Measurements from ENCODE around the gene PDGFA.

- TF ChIP-seq, protein P1, sequence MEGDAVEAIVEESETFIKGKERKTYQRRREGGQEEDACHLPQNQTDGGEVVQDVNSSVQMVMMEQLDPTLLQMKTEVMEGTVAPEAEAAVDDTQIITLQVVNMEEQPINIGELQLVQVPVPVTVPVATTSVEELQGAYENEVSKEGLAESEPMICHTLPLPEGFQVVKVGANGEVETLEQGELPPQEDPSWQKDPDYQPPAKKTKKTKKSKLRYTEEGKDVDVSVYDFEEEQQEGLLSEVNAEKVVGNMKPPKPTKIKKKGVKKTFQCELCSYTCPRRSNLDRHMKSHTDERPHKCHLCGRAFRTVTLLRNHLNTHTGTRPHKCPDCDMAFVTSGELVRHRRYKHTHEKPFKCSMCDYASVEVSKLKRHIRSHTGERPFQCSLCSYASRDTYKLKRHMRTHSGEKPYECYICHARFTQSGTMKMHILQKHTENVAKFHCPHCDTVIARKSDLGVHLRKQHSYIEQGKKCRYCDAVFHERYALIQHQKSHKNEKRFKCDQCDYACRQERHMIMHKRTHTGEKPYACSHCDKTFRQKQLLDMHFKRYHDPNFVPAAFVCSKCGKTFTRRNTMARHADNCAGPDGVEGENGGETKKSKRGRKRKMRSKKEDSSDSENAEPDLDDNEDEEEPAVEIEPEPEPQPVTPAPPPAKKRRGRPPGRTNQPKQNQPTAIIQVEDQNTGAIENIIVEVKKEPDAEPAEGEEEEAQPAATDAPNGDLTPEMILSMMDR (conservative IDR thresholded peaks at IDR 0.05; ENCODE audit: low read depth in 2 of 2): no peak
- no peak for TF ChIP-seq CREB1 (CRISPR knock-in tag; IDR thresholded peaks at IDR 0.05; ENCODE audit: low read depth)
- no peak for TF ChIP-seq EZH2phosphoT487 (IDR thresholded peaks at IDR 0.05; ENCODE audit: unreplicated experiment)
- TF ChIP-seq ZNF114 (CRISPR knock-in tag; IDR thresholded peaks at IDR 0.05): no peak
- TF ChIP-seq, protein P2, sequence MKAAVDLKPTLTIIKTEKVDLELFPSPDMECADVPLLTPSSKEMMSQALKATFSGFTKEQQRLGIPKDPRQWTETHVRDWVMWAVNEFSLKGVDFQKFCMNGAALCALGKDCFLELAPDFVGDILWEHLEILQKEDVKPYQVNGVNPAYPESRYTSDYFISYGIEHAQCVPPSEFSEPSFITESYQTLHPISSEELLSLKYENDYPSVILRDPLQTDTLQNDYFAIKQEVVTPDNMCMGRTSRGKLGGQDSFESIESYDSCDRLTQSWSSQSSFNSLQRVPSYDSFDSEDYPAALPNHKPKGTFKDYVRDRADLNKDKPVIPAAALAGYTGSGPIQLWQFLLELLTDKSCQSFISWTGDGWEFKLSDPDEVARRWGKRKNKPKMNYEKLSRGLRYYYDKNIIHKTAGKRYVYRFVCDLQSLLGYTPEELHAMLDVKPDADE (IDR thresholded peaks at IDR 0.05): no peak
- no peak for TF ChIP-seq EZH2 (IDR thresholded peaks at IDR 0.05; ENCODE audit: low read depth, unreplicated experiment)
- TF ChIP-seq JUNB (IDR thresholded peaks at IDR 0.05; ENCODE audit: unreplicated experiment): no peak
- TF ChIP-seq REST (IDR thresholded peaks at IDR 0.05; ENCODE audit: unreplicated experiment): no peak
- TF ChIP-seq ZNF331 (CRISPR knock-in tag; IDR thresholded peaks at IDR 0.05; ENCODE audit: low read depth): no peak
- TF ChIP-seq NANOG (IDR thresholded peaks at IDR 0.05; ENCODE audit: borderline replicate concordance): no peak
Observed at GRCh38 chr7:460374-461116, 59.1 kb downstream of the PDGFA start.

Measured in GM23338 (cell line).